A549 (cell line): ENCODE results near the gene PHAF1. TPM values are rescaled to one million over a fixed set of nuclear protein-coding genes. Genes with fewer than 3 reads are reported as not detected.

Source experiments
- ATAC-seq, 2 experiments: fragments of 200-7000 bp in 1 of 2; fragments of >200 bp in 1 of 2; cut with Nextera tagmentation in 1 of 2; cut with Tn5 transposase in 1 of 2; 3 replicates each; pipeline versions ENCODE4 v1.8.0 to v1.9.1; 2018 to 2020; ENCODE audit warnings: mild to moderate bottlenecking in 1 of 2, moderate library complexity in 1 of 2
- CTCF ChIA-PET: fragments of 300-600 bp; sonication (Branson Sonifier 250); formaldehyde crosslinking; extraction: SDS; loops from one replicate; lab custom pipeline; 2021; ENCODE audit warnings: antibody characterized with exemption, inconsistent platforms; lab: Yijun Ruan, JAX
- POLR2A ChIA-PET: fragments of 350-600 bp; formaldehyde crosslinking; extraction: SDS; loops from one replicate; lab custom pipeline; 2021; ENCODE audit warnings: antibody characterized with exemption, inconsistent platforms; lab: Yijun Ruan, JAX
- DNase-seq, 2 experiments: peaks; one replicate each; pipeline versions ENCODE4 v3.0.0 to v3.0.0-alpha.2; 2011 to 2016; ENCODE audit warnings: low read depth in 1 of 2, low spot score in 1 of 2
- FAIRE-seq: peaks from 2 replicates; lab custom pipeline; 2011; peaks lifted over from hg19 to GRCh38; lab: Jason Lieb, UNC
- H3K27ac ChIP-seq, 2 experiments: fragments of >200 bp; sonication (Bioruptor Twin); formaldehyde crosslinking; 3 replicates each; pipeline ENCODE4 v1.5.1; 2016 to 2017
- H3K4me1 ChIP-seq: fragments of >200 bp; sonication (Bioruptor Twin); formaldehyde crosslinking; 3 replicates; pipeline ENCODE4 v1.6.1; 2016
- H3K4me2 ChIP-seq: fragments of >200 bp; sonication (Bioruptor Twin); formaldehyde crosslinking; 3 replicates; pipeline ENCODE4 v1.6.1; 2016
- H3K4me3 ChIP-seq: fragments of >200 bp; sonication (Bioruptor Twin); formaldehyde crosslinking; 3 replicates; pipeline ENCODE4 v1.5.1; 2016
- H3K9me3 ChIP-seq: fragments of >200 bp; sonication (Bioruptor Twin); formaldehyde crosslinking; 3 replicates; pipeline ENCODE4 v1.6.1; 2016
- CBX2 ChIP-seq: fragments of 200-600 bp; sonication (generic); IDR thresholded peaks from 2 replicates; pipeline ENCODE4 v1.6.1; 2016; ENCODE audit warnings: low read depth, mild to moderate bottlenecking, borderline replicate concordance
- E2F6 ChIP-seq: IDR thresholded peaks from 2 replicates; pipeline ENCODE4 v1.6.1; 2012; ENCODE audit warnings: low read depth, borderline replicate concordance
- EHF ChIP-seq: fragments of 250-450 bp; sonication (Bioruptor Pico); IDR thresholded peaks from 2 replicates; pipeline ENCODE4 v1.5.0; 2020; ENCODE audit warnings: mild to moderate bottlenecking
- ESRRA ChIP-seq: fragments of 150-350 bp; IDR thresholded peaks from 2 replicates; pipeline ENCODE4 v1.6.1; 2014; ENCODE audit warnings: mild to moderate bottlenecking, low read length, borderline replicate concordance
- HDAC2 ChIP-seq: fragments of 200-600 bp; sonication (generic); IDR thresholded peaks from 2 replicates; pipeline ENCODE4 v1.6.1; 2016
- JUN ChIP-seq, 2 experiments: fragments of >200 bp; sonication (Bioruptor Twin); formaldehyde crosslinking; IDR thresholded peaks; 2 replicates in 1 of 2; 3 replicates in 1 of 2; pipeline ENCODE4 v1.6.1; 2016 to 2017
- MAFK ChIP-seq: fragments of 450-650 bp; IDR thresholded peaks from 2 replicates; pipeline ENCODE4 v1.6.1; 2014; ENCODE audit not compliant: partially characterized antibody
- NFE2L2 ChIP-seq: fragments of 150-350 bp; conservative IDR thresholded peaks from 2 replicates; pipeline ENCODE4 v1.6.1; 2014; ENCODE audit warnings: low read length
- PBX3 ChIP-seq: IDR thresholded peaks from 2 replicates; pipeline ENCODE4 v1.6.1; 2012
- POLR2A ChIP-seq: IDR thresholded peaks from 2 replicates; pipeline ENCODE4 v1.6.1; 2012; ENCODE audit warnings: mild to moderate bottlenecking, low read length
- POLR2AphosphoS2 ChIP-seq: conservative IDR thresholded peaks from 2 replicates; pipeline ENCODE4 v1.6.1; 2012; ENCODE audit warnings: low read length, improper control_type of control experiment, inconsistent platforms
- RAD21 ChIP-seq, 2 experiments: fragments of >200 bp in 1 of 2; sonication (Bioruptor Twin) in 1 of 2; formaldehyde crosslinking in 1 of 2; IDR thresholded peaks in 1 of 2; conservative IDR thresholded peaks in 1 of 2; 2 replicates in 1 of 2; 3 replicates in 1 of 2; pipeline ENCODE4 v1.6.1; 2012 to 2018; ENCODE audit warnings: inconsistent platforms in 1 of 2
- RNF2 ChIP-seq: fragments of 200-600 bp; sonication (generic); IDR thresholded peaks from 2 replicates; pipeline ENCODE4 v1.6.1; 2016; ENCODE audit warnings: low read depth, mild to moderate bottlenecking, antibody characterized with exemption, moderate library complexity, borderline replicate concordance
- SREBF2 ChIP-seq: fragments of 450-650 bp; IDR thresholded peaks from 2 replicates; pipeline ENCODE4 v1.6.1; 2014; ENCODE audit warnings: mild to moderate bottlenecking, moderate library complexity
- TP53 ChIP-seq: fragments of 250-450 bp; sonication (Bioruptor Pico); IDR thresholded peaks from 2 replicates; pipeline ENCODE4 v1.5.0; 2021; ENCODE audit warnings: mild to moderate bottlenecking, moderate library complexity
- USF2 ChIP-seq: fragments of 450-650 bp; IDR thresholded peaks from 2 replicates; pipeline ENCODE4 v1.6.1; 2014; ENCODE audit warnings: antibody characterized with exemption
- ZC3H11A ChIP-seq: fragments of 450-650 bp; IDR thresholded peaks from 2 replicates; pipeline ENCODE4 v1.6.1; 2014; ENCODE audit warnings: antibody characterized with exemption, mild to moderate bottlenecking
- ZFP36 ChIP-seq: fragments of 450-650 bp; IDR thresholded peaks from 2 replicates; pipeline ENCODE4 v1.6.1; 2014; ENCODE audit warnings: borderline replicate concordance; ENCODE audit not compliant: partially characterized antibody
- WGBS: methylation state at CpG from one replicate; pipeline ENCODE4 v1.1.6; 2017; ENCODE audit errors: missing lambda C conversion rate; 5-methylcytosine and 5-hydroxymethylcytosine counted together
- polyA plus RNA-seq, 4 experiments: library from polyadenylated mRNA; depleted of rRNA in 3 of 4; stranded (reverse); fragments of >200 nt; fragmentation: RNase III in 1 of 4; extraction: RNeasy Plus Mini Kit Qiagen cat#74134 plus additional on column Dnase treatment in 1 of 4; gene quantifications; 2 replicates in 3 of 4; 3 replicates in 1 of 4; pipeline ENCODE4 v1.2.3, GENCODE V29; 2011 to 2017
- TF ChIP-seq, protein P1 (sequence below): fragments of >200 bp; sonication (Bioruptor Twin); formaldehyde crosslinking; IDR thresholded peaks from 3 replicates; pipeline ENCODE4 v1.5.1; 2016

The PHAF1 gene
- polyA plus RNA-seq, 2 of the 4 experiments (the other 2 are of a cell fraction): 21.6 to 37.6 TPM

- H3K27ac ChIP-seq: no peak overlapping the region
- CTCF ChIA-PET: interaction anchor here (0.8 to 16.0 kb wide), 33 partner anchors 12 to 209 kb away, joined by 3 to 314 read pairs (median 10); partner anchors contain the start of genes CES3, FBXL8, HSF4 and MATCAP1
- no peak for TF ChIP-seq E2F6
- TF ChIP-seq PBX3: no peak
- TF ChIP-seq MAFK: no peak
- TF ChIP-seq USF2: no peak
- TF ChIP-seq TP53 (CRISPR knock-in tag): no peak
- TF ChIP-seq, all 56 proteins: peak for 0
- Histone ChIP-seq H3K9me3 (no peaks in the 10 kb centered on the region), H3K4me2 (no peak overlapping the region), H3K4me1 (peaks cover 23% of the 10 kb centered on the region), H3K4me3 (no peak overlapping the region)
- no peak for DNase-seq
- FAIRE-seq: no peak
- 76% methylated on average over 15 of the region's 15 CpGs for WGBS
- ATAC-seq: no peak
- POLR2A ChIA-PET: no interaction called here
Measured at GRCh38 chr16:67156143-67156844, 46.6 kb downstream of the PHAF1 start.

DNA sequence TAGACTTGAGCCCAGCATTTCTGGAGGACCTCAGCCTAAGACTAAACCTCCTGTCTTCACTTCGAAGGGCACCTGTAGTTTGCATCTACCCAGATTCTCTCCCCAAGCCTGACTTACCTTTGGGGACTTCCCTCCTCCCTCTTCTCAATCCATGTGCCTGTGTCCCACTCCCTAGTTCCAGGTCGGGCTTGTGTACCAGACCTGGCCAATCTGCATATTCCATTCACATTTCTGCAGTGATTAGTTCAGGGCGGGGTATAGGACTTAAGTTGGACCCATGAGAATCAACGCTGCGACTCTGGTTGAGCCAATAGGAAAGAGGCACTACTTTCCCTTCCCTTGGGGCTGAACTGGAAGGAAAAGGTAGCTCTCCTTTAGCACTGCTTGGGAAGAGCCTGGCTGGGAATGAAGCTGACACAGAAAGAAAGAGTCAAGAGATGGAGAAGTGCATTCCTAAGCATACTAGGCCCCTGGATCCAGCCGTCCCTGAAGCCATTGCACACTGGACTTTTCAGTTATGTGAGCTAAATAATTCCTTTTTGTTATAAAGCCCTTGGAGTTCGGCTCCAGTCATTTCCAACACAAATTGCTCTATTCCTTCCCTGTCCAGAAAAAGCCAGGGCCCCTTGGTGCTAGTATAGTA, 47.5 kb downstream of the PHAF1 start:
- TF ChIP-seq POLR2AphosphoS2: no peak
- no peak for TF ChIP-seq RNF2
- TF ChIP-seq, protein P1, sequence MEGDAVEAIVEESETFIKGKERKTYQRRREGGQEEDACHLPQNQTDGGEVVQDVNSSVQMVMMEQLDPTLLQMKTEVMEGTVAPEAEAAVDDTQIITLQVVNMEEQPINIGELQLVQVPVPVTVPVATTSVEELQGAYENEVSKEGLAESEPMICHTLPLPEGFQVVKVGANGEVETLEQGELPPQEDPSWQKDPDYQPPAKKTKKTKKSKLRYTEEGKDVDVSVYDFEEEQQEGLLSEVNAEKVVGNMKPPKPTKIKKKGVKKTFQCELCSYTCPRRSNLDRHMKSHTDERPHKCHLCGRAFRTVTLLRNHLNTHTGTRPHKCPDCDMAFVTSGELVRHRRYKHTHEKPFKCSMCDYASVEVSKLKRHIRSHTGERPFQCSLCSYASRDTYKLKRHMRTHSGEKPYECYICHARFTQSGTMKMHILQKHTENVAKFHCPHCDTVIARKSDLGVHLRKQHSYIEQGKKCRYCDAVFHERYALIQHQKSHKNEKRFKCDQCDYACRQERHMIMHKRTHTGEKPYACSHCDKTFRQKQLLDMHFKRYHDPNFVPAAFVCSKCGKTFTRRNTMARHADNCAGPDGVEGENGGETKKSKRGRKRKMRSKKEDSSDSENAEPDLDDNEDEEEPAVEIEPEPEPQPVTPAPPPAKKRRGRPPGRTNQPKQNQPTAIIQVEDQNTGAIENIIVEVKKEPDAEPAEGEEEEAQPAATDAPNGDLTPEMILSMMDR: no peak
- TF ChIP-seq RAD21 (conservative IDR thresholded peaks at IDR 0.05 in 1 of 2, IDR thresholded peaks at IDR 0.05 in 1 of 2): no peak
- no peak for TF ChIP-seq EHF (CRISPR knock-in tag)
- TF ChIP-seq JUN (IDR thresholded peaks at IDR 0.05): no peak
- no peak for TF ChIP-seq TP53 (CRISPR knock-in tag)
- no peak for TF ChIP-seq ZC3H11A
- TF ChIP-seq NFE2L2: no peak
- TF ChIP-seq, all 56 proteins: peak for 0
- no peak overlapping the region for H3K4me3 ChIP-seq
- no peak overlapping the region for H3K27ac ChIP-seq
- H3K4me2 ChIP-seq: no peak overlapping the region
- ChIA-PET POLR2A (interaction anchor here (1.0 kb wide), 1 partner anchor 13 kb away, joined by 5 read pairs; the partner anchor contains the start of gene NOL3), CTCF (interaction anchor here (0.8 to 16.0 kb wide), 15 partner anchors 11 to 289 kb away, joined by 3 to 314 read pairs (median 6); partner anchors contain the start of genes CES3, FBXL8, HSF4 and NOL3)
- H3K4me1 ChIP-seq: peaks cover 21% of the 10 kb centered on the region
- H3K9me3 ChIP-seq: no peaks in the 10 kb centered on the region
- ATAC-seq: no peak
- no peak for FAIRE-seq
- DNase-seq: no peak
- 83% methylated on average over 7 of the region's 7 CpGs for WGBS

DNA sequence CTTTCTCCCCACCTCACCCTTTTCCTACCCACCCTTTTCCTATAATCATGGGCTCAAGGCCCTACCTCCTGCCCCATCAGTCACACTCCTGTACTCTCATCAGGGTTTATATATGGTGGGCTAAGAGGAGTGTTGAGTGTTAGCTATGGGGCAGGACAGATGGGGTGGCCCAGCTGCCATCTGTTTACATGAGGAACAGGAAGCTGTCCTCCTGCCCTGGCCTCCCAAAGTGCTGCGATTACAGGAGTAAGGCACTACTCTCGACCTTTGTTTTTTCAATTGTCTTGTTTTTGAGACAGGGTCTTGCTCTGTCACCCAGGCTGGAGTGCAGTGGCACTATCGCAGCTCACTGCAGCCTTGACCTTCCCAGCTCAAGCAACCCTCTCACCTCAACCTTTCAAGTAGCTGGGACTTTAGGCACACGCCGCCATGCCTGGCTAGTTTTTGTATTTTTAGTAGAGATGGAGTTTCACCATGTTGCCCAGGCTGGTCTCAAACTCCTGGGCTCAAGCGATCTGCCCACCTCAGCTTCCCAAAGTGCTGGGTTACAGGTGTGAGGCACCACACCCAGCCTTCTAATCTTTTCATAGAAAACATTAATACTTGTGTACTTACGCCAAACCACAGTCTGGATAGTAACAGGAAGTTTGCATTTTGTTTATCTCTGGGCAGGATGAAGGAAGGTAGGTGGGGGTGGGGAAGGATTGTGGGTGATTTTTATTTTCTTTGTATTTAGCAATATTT, 48.3 kb downstream of the PHAF1 start:
- POLR2A ChIA-PET: interaction anchor here (0.5 to 1.0 kb wide), 3 partner anchors 12 to 201 kb away, joined by 4 to 6 read pairs (median 5); partner anchors contain the start of gene NOL3

More for the DNA sequence above, 48.3 kb downstream of the PHAF1 start:
- no peak for DNase-seq
- Histone ChIP-seq H3K4me1 (peaks cover 21% of the 10 kb centered on the region), H3K4me3 (no peak overlapping the region), H3K9me3 (no peaks in the 10 kb centered on the region), H3K4me2 (peak overlapping the region; percentile 88; the same call in 2 of the 3 replicates), H3K27ac (no peak overlapping the region)
- no peak for ATAC-seq
- 95% methylated on average over 7 of the region's 7 CpGs for WGBS
- CTCF ChIA-PET: interaction anchor here (0.8 to 20.5 kb wide), 15 partner anchors 2 to 290 kb away, joined by 3 to 314 read pairs (median 10); partner anchors contain the start of genes B3GNT9, FBXL8, HSF4 and NOL3
- no peak for FAIRE-seq
- TF ChIP-seq SREBF2 (no peak), POLR2A (no peak), ESRRA (no peak), ZFP36 (no peak), CBX2 (no peak), HDAC2 (no peak)
